GM21381 (cell line): ENCODE results near the gene PEG3.

ENCODE experiments used
- ATAC-seq: cut with Tn5 transposase; IDR thresholded peaks from one replicate; pipeline ENCODE4 v1.9.1; 2021; ENCODE audit warnings: mild to moderate bottlenecking, moderate library complexity; ENCODE audit not compliant: unreplicated experiment

The PEG3 gene

GRCh38 chr19:56839652-56840450, 675 bp downstream of the PEG3 start:
- no peak for ATAC-seq

DNA sequence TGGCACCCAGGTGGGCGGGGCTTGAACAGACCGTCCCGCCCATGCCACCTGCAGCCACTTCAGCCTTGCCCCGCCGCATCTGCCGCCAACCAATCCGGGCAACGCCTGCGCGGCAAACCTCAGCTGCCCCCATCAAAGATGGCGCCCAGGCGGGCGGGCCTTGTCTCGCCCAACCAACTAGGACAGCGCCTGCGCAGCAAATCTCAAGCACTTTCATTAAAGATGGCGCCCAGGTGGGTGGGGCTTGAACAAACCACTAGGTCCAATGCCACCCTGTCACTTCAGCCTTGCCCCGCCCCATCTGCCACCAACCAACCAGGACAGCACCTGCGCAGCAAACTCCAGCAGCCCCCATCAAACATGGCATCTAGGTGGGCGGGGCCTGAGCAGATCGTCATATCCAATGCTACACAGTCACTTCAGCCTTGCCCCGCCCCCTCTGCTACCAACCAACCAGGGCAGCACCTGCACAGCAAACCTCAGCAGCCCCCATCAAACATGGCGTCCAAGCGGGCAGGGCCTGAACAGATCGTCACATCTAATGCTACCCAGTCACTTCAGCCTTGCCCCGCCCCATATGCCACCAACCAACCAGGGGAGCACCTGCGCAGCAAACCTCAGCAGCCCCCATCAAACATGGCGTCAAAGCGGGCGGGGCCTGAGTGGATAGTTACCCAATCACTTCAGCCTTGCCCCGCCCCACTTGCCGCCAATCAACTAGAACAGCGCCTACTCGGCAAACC, 1.4 kb downstream of the PEG3 start:
- no peak for ATAC-seq

DNA sequence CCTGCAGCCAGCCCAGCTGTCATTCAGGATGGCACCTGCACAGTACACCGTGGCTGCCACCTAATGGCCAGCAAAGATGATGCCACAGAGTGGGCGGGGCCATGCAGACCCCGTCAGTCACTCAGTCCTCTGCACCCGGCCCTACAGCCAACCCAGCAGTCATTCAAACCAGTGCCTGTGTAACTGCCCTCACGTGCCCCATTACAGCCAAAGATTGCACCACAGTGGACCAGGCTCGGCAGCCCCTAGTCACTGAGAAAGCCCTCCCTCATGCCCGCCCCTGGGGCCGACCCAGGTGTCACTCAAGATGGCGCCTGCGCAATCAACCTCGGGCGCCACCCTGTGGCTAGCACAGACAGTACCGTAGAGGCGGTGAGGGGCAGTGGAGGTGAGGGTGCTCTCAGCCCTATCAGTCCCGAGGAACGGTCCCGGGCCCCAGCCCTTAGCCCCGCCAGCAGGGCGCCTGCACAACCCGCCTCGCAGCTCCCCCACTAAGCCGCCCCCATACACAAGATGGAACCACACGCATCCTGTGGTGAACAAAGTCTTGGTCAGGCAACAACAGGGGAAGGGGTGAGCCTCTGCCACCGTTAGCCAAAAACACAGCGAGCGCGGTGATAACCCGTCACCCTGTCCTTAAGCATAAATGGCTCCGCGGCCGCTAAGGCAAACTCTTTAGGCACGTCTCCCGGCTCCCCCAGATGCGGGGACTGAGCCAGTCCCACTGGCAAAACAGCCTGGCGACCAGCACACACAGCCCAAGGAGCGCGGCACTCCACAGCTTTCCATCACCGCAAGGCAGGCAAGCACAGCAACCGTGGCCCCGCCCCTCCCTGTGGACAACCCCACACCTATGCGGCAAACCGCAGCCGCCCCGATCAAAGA, 2.3 kb downstream of the PEG3 start:
- ATAC-seq, result no peak

- no peak for ATAC-seq
Measured at GRCh38 chr19:56837492-56838023, 3.0 kb downstream of the PEG3 start.

DNA sequence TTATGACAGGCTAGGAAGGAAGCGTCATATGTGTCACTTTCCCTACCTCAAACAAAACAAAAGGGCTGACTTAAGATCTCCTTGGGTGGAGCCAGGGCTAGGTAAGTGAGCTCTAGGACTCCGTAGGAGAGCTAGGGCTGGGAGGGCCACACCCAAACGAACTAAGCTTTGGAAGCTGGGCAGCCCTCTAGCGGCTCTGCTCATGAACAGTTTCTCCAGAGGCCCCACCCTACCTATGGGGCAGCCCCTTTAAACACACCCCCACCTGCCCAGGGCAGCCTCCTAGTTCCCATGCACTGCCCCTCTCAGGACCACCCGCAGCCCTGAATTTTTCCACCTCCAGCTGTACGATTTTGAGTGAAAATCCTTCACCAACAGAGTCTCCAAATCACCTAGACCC, 3.5 kb downstream of the PEG3 start:
- ATAC-seq, result no peak

DNA sequence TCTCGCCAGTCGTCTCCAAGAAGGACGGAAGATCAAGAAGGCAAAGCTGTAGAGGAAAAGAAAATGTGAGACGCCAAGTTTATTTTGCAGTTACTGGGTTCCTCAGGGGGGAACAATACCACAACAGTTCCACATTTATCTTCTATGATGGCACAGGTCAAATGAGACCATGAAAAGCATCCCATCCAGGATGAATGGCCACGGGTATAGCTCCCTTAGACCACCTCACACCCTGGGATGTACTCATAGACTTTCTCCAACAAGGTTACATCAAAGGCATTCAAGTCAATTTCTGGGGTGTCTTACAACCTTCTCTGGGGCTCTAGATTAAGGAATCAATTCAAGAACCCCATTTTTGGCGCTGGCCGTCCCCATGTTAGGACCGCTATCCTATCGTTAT, 4.5 kb downstream of the PEG3 start:
- no peak for ATAC-seq

- no peak for ATAC-seq
Measured at GRCh38 chr19:56835401-56835800, 5.1 kb downstream of the PEG3 start.

DNA sequence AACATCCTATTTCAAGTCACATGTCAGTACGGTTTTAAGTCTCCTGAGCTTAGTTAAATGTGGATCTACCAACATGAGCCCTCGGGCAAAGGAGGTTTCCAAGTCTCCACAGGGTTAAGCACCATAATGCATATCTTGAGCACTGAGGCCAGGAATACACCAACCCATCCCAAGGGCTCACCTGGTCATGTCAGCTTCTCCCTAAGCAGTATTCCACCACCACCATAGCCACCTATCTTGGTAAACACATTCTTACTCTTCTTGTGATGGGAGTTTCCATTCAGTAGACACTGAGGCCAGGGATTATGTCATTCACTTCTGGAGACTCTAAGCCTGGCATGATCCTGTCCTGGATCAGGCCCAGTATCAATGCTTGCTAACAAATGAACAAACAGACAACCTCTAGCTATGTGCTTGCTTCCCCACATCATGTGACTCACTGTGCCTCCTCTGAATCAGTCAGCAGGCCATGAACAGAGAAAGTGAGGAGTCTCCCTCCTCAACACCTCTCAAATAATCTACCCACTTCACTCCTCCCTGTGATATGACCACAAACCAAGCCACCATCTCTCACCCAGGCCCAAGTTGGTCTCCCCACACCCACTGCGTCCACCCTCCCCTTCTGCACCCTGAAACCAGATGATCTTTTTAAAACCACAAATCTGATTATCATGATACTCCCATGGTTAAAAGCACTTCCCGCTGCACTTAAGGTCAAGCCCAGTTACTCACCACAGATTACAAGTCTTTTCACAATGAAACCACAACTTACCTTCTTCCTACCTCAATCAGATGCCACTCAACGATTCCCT, 5.8 kb downstream of the PEG3 start:
- no peak for ATAC-seq

GRCh38 chr19:56832352-56832928, 8.1 kb downstream of the PEG3 start:
- no peak for ATAC-seq

DNA sequence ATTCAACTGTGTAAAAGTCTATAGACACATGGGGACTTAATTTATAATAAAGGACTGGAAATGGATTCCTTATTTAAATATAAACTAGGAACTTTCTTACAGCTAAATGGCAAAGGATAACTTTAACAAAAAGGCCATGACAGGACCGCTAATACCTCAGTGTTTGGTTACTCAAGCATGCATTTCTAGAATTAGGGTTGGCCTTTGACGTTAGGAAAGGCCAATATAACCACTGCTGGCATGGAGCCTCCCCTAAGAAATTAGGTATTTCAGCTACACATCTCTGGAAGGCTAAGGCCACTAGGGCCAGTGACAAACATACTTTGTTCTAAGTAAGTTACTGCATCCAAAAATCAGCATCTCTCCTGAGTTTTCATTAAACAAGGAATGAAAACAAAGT, 9.3 kb downstream of the PEG3 start:
- no peak for ATAC-seq

GRCh38 chr19:56829596-56829995, 10.9 kb downstream of the PEG3 start:
- no peak for ATAC-seq

DNA sequence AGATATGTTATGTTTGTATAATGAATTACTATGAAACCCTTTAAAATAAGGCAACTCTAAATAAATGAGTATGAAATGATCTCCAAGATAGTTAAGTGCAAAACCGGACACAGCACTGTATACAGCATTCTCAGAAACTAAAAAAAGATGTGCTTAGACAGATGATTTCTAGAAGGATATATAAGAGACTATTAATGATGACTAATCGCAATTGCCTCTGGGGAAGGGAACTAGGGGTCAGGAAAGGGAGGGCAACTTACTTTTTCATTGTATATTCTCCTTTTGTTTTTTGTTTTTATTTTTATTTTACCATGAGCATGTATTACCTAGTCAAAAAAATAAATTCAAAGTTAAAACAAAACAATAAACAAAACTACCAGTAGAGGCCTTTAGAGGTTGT, 12.8 kb downstream of the PEG3 start:
- ATAC-seq, result no peak

DNA sequence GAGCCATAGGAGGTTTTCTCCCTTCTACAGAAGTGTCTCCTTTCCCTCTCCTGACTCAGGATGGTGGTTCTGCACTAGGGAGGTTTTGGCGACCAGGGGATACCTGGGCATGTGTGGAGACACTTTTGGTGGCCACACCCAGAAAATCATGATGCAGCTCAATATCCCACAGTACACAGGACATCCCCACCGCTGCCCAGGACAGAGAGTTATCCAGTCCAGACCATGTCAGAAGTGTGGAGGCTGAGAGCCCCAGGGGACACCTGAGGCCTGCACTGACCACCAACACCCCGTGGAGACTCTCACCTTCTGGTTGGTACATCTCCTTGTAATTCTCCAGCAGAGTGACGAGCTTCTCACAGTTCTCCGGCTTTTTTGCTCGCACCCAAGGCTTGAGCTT, 16.6 kb downstream of the PEG3 start:
- ATAC-seq, result no peak

DNA sequence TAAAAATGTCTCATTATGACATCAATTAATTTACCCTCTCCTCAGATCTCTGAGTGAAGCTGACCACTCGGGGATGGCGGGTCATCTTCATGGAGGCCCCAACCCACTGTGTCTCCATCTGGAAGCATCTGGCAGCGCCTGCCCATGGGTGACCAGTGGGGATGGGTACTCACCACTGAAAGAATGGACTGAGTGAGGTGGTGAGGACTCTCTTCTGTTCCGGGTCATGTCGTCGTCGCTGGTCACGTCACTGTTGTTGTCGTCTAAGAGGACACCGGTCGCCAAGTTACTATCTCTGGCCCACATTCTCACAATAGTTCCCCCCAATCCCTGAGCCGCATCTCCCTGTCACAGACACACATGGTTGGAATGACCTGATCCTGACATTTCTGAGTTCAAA, 17.1 kb downstream of the PEG3 start:
- ATAC-seq, result no peak

DNA sequence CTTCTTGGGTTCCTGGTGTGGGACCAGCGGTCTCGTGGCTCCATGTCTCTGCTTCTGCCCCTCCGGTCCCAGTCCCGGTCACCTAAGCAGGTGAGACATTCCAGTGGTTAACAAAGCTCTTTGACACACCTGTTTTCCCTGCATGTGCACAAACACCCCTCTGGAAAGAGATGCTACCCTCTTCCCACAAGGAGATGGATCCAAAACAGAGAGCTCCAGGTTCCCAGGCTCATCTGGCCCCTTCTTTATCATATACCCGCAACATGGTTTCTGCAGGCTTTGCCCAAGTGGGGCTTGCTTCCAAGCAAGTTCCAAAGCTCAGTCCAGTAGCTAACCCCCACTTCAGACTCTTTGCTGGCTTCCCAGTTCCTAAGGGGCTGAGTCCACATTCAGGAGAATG, 17.8 kb downstream of the PEG3 start:
- ATAC-seq, result no peak

DNA sequence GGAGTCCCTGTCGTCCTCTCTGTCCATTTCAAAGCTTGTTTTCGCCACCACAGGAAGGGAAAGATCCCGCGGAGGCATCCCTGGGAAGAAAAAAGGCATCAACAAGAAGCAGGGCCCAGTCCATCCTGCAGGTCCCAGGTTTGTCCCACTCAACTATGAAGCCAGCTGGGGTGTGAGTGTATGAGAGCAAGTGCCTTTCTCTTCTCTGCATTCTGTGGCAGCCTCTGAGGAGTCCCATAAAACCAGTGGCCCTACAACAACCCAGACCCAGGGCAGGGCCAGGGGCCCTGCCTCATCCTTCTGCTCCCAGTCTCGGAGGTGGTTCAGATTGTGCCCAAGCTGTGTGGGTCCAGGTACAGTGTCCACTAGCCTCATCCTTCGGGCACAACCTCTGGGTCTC, 18.9 kb downstream of the PEG3 start:
- no peak for ATAC-seq

DNA sequence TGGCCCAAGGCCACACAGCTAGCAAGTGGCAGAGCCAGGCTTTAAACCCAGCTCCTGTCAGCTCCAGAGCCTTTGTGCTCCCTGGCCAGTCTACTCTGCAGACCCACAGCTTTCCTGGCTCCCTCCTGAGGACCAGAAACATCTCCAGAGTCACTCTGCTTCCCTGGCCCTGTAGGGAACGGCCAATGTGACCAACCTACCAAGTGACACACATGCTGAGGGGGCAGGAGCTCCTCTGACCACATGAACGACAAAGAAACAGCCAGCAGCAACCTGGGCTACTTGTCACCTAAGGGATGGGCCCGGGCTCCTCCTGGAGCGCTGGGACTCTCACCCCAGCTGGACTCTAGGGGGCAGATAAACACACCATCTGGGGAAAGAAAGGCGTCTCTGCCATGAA, 19.3 kb downstream of the PEG3 start:
- no peak for ATAC-seq

GRCh38 chr19:56819166-56819565, 21.4 kb downstream of the PEG3 start:
- ATAC-seq, result no peak

- ATAC-seq, result no peak
Measured at GRCh38 chr19:56814656-56815055, 25.9 kb downstream of the PEG3 start.

DNA sequence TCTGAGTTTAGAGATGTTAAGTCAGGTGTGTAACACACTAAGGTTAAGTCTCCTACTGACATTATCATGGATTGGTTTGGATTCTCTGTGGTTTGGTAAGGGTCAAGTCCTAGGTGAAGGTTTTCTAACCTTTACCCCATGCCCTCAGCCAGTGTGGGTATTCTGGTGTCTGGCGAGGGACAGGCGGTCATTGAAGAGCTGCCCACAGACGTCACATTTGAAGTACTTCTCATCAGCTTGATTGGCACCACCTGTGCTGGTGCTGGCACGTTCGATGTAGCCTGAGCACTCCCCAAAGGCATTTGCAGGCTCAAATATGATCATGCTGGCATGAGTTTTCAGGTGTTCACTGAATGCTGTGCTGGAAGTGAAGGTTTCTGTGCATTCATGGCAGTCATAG, 27.0 kb downstream of the PEG3 start:
- ATAC-seq, result no peak
